CD4-positive, alpha-beta T cell treated with Interleukin-21 for 1 hour (primary cell): ENCODE results near the gene SOCS4.
"Not testable (repeated sequence)": the region's sequence is repeated elsewhere in the genome, so short reads cannot be mapped to it uniquely, and the experiment has no call there.

ENCODE experiments used
- DNase-seq: peaks from one replicate; pipeline ENCODE4 v3.0.0-alpha.2; 2020

Gene SOCS4

DNA sequence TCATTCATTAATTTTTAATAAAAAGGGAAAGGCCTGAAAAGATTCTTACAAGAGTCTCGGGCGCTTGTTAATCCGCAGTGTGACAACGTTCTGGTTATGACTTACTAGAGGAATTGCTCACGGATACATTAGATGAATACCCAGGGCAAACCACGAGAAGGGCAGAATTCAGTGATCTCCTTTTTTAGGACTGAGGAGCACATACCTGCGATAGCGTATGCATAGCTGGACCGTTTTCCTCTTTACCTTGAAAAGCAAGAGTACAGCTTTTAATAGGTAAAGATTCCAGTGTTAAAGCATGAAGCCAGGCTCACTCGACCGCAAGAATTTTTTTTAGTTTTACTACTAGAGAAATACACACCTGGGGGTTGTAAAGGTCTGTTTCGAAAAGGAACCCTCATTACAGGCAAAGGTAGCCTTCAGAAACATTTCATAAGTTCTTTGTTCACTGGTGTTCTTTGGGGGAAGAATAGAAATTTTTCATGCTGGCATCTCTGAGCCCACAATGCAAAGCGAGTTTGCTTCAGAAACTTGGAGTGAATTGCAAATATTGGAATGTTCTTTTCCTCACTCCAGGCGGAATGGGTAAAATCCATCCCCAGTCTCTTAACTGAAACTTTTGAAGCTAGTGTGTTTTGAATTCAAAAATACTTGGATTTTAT is 25.4 kb downstream of the SOCS4 start:
- DNase-seq = no peak

DNA sequence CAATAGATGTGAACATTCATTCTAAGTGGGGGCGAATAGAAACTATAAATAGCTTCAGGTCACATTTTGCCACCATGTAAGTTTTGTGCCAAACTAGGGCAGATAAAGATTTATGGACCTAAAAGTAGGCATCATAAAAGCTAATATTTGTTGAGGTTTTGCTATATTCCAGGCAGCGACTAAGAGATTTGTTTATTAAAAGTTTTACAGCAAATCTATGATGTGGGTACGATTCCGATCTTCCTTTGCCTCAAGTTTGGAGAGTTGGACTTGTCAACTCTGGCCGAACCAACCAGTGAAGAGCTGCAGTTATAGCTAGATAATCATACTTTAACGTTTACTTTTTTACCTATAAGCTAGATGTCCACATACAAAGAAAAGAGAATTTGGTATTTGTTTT is 26.0 kb downstream of the SOCS4 start:
- DNase-seq = no peak

DNA sequence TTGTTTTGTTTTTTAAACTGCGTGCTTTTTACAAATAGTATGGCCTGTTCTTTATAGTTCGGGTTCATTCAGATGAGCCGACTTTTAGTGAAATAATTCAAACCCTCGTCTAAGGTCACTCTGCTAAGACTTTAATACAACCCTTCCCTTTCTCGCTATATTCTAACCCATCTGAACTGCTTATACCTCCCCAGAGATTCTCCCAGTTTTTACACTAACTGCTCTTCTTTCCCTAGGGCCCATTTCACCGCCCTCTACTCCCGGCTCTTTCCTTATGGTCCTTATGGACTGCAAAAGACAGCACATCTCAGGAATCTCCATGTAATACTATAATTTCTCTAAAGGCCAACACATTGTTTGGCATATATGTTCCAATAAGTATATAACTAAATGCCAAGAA is 26.5 kb downstream of the SOCS4 start:
- DNase-seq = no peak

DNA sequence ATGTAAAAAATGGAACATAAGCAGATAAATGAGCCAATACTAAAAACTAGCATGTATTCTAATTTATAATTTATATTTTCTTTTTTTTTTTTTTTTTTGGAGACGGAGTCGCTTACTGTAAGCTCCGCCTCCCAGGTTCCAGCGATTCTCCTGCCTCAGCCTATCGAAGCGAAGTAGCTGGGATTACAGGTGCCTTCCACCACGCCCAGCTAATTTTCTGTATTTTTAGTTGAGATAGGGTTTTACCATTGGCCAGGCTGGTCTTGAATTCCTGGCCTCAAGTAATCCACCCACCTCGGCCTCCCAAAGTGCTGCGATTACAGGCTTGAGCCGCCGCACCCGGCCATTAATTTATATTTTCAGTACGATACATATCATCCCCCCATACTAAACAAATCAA is 27.1 kb downstream of the SOCS4 start:
- DNase-seq = no peak

DNA sequence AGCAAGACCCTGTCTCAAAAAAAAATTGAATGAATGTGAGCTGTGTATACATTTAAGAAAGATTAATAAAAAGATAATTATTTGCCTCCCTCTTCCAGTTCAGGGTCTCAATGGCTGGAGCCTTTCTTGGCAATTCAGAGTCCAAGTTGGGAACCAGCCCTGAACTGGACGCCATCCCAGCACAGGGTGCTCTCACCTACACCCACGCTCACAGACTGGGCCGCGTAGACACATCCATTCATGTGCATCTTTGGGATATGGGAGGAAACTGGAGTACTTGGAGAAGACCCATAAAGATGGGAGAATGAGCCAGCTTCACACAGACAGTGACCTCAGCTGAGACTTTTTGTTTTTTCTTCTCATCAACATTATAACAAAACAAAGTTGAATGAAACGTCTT is 30.9 kb downstream of the SOCS4 start:
- no peak for DNase-seq

DNA sequence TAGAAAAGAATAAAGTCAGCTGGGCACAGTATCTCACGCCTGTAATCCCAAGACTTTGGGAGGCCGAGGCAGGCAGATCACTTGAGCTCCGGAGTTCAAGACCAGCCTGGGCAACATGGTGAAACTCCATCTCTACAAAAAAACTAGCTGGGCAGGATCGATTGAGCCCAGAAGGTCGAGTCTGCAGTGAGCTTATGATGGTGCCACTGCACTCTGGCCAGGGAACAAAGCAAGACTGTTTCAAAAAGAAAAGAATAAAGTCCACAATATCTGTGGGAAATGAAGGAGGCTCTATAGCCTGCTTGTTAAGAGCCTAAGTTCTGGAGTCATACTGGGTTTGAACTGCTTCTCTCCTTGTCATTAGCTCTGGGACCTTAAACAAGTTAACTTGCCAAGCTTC is 32.3 kb downstream of the SOCS4 start:
- no peak for DNase-seq

DNA sequence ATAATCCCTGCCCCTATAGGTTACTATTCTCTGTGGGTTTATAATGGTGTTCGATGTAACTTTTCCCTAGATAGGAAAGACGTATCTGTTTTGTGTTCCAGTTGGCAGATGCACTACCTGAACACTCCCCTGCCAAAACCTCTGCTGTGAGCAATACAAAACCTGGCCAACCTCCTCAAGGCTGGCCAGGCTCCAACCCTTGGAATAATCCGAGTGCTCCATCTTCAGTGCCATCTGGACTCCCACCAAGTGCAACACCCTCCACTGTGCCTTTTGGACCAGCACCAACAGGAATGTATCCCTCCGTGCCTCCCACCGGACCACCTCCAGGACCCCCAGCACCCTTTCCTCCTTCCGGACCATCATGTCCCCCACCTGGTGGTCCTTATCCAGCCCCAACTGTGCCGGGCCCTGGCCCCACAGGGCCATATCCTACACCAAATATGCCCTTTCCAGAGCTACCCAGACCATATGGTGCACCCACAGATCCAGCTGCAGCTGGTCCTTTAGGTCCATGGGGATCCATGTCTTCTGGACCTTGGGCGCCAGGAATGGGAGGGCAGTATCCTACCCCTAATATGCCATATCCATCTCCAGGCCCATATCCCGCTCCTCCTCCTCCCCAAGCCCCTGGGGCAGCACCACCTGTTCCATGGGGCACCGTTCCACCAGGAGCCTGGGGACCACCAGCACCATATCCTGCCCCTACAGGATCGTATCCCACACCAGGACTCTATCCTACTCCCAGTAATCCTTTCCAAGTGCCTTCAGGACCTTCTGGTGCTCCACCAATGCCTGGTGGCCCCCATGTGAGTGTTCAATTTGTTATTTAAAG is 35.7 kb downstream of the SOCS4 start:
- DNase-seq = no peak

DNA sequence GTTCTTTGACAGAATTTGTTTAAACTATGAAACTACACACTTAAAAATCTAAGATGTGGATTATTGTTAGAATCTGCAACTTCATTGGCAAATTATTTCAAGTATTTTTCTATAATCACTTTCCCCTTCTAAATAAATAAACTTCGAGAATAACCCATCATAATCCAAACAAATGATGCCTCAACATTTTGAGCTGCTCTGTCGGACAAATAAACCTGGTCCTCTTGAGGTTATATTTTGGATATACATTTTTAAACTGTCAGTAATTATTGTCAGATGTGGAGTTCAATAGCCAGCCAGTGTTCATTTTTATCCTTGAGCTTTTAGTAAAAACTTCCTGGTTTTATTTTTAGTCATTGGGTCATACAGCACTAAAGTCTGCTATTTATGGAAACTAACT is 37.9 kb downstream of the SOCS4 start:
- not testable (repeated sequence) for DNase-seq

DNA sequence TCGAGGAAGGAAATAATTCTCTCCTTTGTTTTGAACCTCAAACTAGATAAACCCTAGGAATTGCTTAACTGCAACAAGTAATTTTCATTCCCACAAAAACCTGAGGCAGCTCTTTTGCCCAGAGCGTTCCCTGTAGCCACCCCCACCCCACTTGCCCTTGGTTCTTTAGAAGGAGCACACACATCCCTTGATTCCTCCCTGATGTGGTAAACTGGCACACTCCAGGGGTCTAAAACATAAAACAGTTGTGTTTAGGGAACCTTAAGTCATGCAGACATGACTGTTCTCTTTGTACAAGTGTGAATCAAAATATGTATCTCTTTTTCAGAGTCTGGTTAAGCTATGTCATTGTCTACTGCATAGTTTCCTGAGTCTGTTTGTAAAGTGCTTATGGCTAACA is 38.4 kb downstream of the SOCS4 start:
- DNase-seq = no peak

DNA sequence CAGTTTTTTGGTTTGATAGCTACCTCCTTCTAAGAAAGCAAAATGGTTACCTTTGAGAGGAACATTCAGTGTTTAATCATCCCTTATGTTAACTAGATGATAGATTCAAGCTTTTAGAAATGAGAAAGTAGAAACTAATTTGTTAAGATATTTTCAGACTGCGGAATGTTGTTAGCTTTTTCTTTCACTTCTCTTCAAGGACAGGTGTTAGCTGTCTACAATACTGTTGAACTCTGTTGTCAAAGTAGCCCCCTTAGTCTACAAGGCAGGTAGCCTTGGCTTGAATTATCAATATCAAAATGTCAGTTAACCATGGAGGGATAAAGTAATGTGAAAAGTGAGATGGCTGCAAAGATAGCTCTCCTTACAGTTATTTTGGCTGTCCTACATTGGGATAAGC is 39.2 kb downstream of the SOCS4 start:
- no peak for DNase-seq

DNA sequence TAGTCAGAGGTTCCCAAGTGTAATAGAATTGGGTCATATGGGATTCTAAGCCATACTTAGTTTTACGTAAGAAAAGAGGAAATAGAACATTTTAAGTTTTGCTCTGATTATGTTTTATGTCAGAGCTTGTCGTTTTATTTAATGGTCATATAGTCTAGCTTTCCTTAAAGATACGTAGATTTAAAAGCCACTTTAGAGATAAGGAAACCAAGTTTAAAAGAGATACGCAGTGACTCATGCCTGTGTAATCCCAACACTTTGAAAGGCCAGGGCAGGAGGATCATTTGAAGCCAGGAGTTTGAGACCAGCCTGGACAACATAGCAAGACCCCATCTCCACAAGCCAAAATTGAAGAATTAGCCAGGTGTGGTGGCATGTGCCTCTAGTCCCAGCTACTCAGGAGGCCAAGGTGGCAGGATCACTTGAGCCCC is 44.0 kb downstream of the SOCS4 start:
- no peak for DNase-seq

DNA sequence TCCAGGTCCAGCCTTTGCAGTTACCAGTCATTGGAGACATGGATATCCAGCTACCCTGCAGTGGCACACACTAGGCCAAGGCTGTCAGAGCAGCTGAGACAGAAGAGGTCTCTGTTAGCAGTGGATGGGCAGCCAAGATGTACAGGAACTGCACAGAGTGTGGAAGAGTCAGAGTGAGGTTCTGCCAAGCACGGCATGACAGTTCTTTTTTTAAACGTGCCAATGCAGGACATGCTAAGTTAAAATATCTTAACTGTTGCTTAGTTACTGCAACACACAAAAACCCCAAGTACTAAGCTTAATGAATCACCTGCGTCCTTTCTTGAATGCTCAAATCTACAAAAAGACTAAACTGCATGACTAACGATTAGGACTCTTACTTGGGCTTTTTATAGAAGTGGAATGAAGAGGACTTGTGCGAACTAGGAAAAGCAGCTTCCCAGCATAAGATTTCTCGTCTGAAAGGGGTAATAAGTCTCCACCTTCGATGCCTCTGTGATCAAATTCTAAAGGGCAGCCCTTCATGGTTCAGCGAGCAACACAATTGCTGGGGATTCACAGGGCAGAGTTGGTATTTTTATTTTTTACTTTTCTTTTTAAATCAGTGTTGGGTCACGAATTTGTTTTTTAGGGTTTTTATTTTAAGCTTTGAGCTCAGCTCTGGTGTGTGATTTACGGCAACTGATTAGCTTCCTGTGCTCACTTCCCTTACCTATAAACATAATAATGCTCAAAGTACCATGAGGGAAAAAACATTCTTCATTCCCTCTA is 45.0 kb downstream of the SOCS4 start:
- DNase-seq = peak; percentile 45

DNA sequence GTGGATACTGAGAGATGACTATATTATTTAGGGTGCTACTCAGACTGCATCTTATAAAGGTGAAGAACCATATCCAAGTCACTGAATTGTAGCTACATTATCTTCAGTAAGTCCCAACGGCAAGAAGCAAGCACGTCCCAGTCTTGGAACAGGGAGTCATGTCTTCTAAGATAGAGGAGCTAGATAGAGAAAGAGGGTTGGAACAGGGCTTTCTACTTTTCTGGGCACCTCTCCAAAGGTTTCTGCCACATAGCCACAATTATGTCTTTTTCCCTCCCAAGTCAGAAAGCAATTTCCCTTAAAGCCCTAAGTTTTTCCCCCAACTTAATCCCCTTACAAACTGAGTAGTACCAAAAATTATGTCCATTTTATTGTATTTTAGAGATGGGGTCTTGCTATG is 46.8 kb downstream of the SOCS4 start:
- no peak for DNase-seq

DNA sequence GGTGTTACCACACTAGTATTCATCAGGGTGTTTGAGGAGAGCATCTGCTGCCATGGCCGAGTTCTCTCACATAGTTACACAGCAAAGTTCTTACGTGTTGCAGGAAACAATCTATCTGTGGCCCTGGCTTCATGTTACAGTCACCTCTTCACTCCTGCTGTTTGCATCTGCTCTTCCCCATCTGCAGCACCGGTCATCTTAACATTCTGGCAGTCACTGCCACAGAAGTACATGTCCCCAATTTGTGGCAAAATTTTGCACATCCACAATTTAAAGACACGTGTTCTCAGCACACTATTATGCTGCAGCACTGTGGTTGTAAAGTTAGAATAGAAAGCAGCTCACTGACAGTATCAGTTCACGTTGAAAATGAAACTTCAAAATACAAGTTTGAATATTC is 47.6 kb downstream of the SOCS4 start:
- no peak for DNase-seq

DNA sequence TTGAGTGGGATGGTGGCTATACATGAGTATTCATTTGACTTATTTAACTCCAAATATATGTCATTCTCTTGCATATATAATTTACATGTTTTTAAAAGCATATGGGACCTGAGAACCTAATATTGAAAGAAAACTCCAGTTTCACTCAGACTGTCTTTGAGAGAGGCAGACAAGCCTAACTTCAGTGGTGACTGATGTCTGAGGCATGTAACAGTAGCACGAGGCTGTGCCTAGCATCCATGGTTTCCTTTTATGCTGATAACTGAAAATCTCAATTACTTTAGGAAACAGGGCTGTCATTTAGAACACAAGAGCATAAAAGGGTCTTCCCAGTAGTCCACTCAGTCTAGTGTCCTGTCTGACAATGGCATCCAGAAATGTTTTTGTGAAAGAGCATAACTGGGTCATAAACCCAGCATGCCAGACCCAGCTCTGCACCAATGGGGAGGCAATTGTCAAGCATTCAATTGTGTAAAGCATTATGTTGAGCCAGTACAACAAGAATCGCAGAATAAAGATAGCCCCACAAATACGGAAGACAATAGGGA is 48.7 kb downstream of the SOCS4 start:
- DNase-seq = no peak

DNA sequence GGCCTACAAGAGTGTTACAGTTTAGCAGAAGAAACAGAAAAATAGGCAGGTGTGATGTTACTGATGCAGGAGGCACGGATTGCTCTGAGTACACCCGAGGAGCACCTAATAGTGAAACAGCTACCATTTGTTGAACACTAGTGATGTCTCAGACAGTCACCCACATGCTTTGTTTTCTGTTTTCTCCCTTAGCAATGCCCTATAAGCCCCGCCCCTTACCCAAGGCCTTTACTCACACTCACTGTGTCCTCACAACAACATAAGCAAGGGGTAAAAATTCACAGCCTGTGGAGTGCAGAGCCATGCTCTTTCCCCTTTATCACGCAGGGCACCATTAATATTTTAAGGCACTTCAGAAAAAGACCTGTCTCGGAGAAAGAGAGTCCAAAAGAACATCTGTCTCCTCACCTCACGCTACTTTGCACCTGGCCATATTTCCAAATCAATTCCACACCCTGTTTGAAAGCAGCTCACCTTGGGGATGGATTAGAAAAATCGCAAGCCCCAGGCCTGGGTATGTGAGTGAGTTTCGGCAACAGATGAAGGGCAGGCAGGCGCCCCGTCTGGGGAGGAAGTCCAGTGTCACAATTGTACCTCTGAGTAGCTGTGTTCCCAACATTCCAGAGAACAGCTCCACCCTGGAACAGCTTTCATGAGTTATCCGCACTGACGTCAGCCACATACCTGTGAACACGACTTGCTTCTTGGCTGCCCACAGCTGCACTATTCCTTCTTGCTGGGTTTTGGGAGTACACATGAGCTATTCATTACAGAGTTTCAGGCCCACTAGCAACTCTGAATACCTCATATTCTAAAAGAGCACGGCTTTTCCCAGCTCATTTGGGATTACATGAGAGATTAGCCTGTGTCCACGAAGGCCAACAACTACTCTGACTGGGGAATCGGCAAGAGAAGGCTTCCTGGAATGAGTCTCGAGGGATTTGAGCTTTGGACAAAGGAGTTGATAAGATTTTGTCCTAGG is 50.4 kb downstream of the SOCS4 start:
- DNase-seq = peak; percentile 29

DNA sequence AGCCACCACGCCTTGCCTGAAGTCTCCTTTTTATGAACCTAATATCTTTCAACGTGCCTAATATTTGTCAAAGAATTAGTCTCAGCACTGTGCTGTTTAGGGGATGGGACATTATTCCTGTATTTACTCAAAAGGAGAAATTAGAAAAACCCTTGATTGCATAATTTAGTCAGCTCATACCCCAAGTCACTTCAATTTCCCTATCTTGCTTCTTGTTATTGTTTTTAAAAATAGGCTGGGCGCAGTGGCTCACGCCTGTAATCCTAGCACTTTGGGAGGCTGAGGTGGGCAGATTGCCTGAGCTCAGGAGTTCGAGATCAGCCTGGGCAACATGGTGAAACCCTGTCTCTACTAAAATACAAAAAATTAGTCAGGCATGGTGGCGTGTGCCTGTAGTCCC is 52.9 kb downstream of the SOCS4 start:
- not testable (repeated sequence) for DNase-seq

DNA sequence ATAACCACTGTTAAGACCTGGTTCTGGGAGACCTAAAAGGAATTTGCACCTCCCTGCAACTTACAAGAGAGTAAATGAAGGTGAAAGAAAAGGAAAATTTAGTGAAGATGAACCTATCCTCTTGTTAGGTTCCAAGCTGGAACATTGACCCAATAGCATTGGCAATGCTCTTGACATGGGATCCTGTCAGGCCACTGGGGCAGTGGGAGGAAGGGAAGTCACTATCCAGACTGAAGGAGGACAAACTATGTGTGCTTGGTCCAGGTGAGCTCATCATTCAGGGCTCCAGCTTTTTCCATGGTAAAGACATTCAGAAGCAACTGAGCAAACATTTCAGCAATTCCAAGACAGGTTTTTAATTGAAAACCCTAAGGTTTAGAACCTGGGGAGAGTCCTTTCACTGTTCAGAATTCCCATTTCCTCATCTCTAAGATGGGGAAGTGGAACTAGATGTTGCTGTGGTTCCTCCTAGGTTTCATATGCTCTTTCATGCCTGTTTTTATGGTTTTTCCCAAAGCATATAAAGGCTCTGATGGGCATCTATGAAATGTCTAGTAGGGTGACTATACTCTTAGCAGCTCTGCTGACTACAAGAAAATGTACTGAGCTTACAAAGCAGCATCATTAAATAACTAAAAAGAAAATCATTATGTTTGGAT is 57.5 kb downstream of the SOCS4 start:
- DNase-seq = no peak

DNA sequence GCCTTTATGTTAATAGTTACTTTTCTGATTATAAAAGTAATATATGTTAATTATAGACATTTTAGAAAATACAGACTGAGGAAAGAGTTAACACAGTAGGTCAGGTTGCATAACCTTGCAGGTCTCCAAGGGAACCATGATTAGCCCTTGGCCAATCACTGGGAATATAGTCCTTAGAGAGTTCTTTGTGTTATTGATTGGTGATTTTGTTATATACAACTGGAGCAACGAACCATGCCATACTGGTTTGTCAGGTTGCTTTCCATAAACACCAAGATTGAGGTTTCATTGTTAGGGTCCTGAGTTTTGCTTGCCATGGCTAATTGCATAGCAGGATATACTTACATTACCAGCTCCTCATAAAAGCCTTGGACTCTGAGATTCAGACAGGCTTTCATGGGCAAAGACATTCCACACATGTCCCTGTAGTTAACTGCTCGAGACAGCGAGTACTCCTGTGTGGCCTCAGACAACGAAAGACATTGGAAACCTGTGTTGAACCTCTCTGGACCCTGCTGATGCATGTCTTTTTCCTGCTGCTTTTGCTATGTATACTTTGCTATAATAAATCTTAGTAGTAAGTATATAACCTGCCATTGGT is 58.1 kb downstream of the SOCS4 start:
- no peak for DNase-seq

DNA sequence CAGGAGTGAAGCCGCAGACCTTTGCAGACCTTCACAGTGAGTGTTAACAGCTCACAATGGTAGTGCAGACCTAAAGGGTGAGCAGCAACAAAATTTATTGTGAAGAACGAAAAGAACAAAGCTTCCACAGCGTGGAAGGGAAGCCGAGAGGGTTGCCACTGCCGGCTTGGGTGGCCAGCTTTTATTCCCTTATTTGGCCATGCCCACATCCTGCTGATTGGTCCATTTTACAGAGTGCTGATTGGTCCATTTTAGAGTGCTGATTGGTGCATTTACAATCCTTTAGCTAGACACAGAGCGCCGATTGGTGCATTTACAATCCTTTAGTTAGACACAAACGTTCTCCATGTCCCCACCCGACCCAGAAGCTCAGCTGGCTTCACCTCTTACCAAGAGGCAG is 59.9 kb downstream of the SOCS4 start:
- DNase-seq = no peak

DNA sequence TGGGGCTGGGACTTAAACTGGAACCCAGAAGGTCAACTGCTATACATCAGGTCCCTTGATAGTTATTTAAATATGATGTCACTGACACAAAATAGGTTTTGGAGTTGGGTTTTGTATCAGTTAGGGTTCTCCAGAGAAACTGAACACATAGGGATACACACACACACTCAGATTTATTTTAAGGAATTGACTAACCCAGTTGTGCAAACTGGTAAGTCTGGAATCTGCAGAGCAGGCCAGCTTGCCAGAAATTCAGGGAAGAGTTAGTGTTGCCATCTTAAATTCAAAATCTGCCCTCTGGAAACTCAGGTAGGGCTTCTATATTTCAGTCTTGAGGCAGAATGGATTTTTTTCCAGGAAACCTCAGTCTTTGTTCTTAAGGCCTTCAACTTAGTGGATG is 61.3 kb downstream of the SOCS4 start:
- DNase-seq = no peak
